Neural cell (in vitro differentiated cells): ENCODE data around the gene EPS15. TPM values are rescaled to one million over a fixed set of nuclear protein-coding genes. Genes with fewer than 3 reads are reported as not detected.

Source experiments
- H2AFZ ChIP-seq: fragments of 200-600, 300-800 bp; sonication (generic), shearing (Covaris generic); 2 replicates; pipeline ENCODE4 v1.6.0; 2014; ENCODE audit warnings: low read depth, mild to moderate bottlenecking, antibody characterized with exemption, low read length, moderate library complexity
- H3F3A ChIP-seq: fragments of 200-600 bp; shearing (Covaris generic); 2 replicates; pipeline ENCODE4 v1.6.1; 2016; ENCODE audit warnings: mild to moderate bottlenecking, moderate library complexity, mixed read lengths, antibody characterized with exemption, low read length; ENCODE audit not compliant: insufficient read depth, poor library complexity, severe bottlenecking
- H3K27ac ChIP-seq: fragments of 200-600, 300-800 bp; sonication (generic), shearing (Covaris generic); 2 replicates; pipeline ENCODE4 v1.5.1; 2014; ENCODE audit warnings: mild to moderate bottlenecking, low read length, moderate library complexity
- H3K27me3 ChIP-seq: fragments of 300-800, 200-600 bp; sonication (generic), shearing (Covaris generic); 2 replicates; pipeline ENCODE4 v1.6.0; 2014; ENCODE audit warnings: mild to moderate bottlenecking, low read depth, low read length, moderate library complexity; ENCODE audit not compliant: insufficient read depth
- H3K36me3 ChIP-seq: fragments of 300-800, 200-600 bp; sonication (generic), shearing (Covaris generic); 2 replicates; pipeline ENCODE4 v1.5.1; 2014; ENCODE audit warnings: mild to moderate bottlenecking, antibody characterized with exemption, low read length, moderate library complexity; ENCODE audit not compliant: insufficient read depth
- H3K4me2 ChIP-seq: fragments of 300-800, 200-600 bp; sonication (generic), shearing (Covaris generic); 2 replicates; pipeline ENCODE4 v1.6.0; 2014; ENCODE audit warnings: mild to moderate bottlenecking, low read length
- H3K4me3 ChIP-seq: fragments of 300-800, 200-600 bp; sonication (generic), shearing (Covaris generic); 2 replicates; pipeline ENCODE4 v1.5.1; 2014; ENCODE audit warnings: mild to moderate bottlenecking, low read length, moderate library complexity
- H3K79me2 ChIP-seq: fragments of 200-600 bp; shearing (Covaris generic); replicated peaks from 2 replicates; pipeline ENCODE4 v1.6.0; 2014; ENCODE audit warnings: mild to moderate bottlenecking, low read length, moderate library complexity; ENCODE audit not compliant: insufficient read depth
- H3K9ac ChIP-seq: fragments of 300-800, 200-600 bp; sonication (generic), shearing (Covaris generic); 2 replicates; pipeline ENCODE4 v1.6.1; 2016; ENCODE audit warnings: mild to moderate bottlenecking, low read length, mixed read lengths
- H3K9me2 ChIP-seq: fragments of 200-600 bp; shearing (Covaris generic); 2 replicates; pipeline ENCODE4 v1.6.1; 2016; ENCODE audit warnings: mild to moderate bottlenecking, low read length, mixed read lengths; ENCODE audit not compliant: insufficient read depth
- H3K9me3 ChIP-seq: fragments of 200-600, 300-800 bp; sonication (generic), shearing (Covaris generic); 2 replicates; pipeline ENCODE4 v1.6.1; 2016; ENCODE audit warnings: mild to moderate bottlenecking, mixed run types, low read length, moderate library complexity, mixed read lengths
- H4K20me1 ChIP-seq: fragments of 200-600 bp; shearing (Covaris generic); 2 replicates; pipeline ENCODE4 v1.6.1; 2016; ENCODE audit warnings: mild to moderate bottlenecking, mixed run types; ENCODE audit not compliant: insufficient read depth
- CTCF ChIP-seq: fragments of 450-650 bp; IDR thresholded peaks from 2 replicates; pipeline ENCODE4 v1.5.1; 2014; ENCODE audit warnings: antibody characterized with exemption, mild to moderate bottlenecking, moderate library complexity; ENCODE audit not compliant: poor library complexity, severe bottlenecking
- EP300 ChIP-seq: fragments of 450-650 bp; conservative IDR thresholded peaks from 2 replicates; pipeline ENCODE4 v1.6.1; 2014; ENCODE audit warnings: antibody characterized with exemption, mild to moderate bottlenecking, moderate library complexity; ENCODE audit not compliant: poor library complexity, severe bottlenecking
- EZH2 ChIP-seq: fragments of 200-600, 300-800 bp; shearing (Covaris generic), sonication (generic); IDR thresholded peaks from 2 replicates; pipeline ENCODE4 v1.6.1; 2014; ENCODE audit warnings: antibody characterized with exemption, low read length, borderline replicate concordance, mild to moderate bottlenecking; ENCODE audit not compliant: insufficient read depth, poor library complexity, severe bottlenecking
- MXI1 ChIP-seq: fragments of 450-650 bp; conservative IDR thresholded peaks from 2 replicates; pipeline ENCODE4 v1.6.1; 2014; ENCODE audit warnings: antibody characterized with exemption, mild to moderate bottlenecking; ENCODE audit not compliant: poor library complexity, severe bottlenecking
- POLR2AphosphoS5 ChIP-seq: IDR thresholded peaks from 2 replicates; pipeline ENCODE4 v1.6.1; 2012
- RAD21 ChIP-seq: fragments of 450-650 bp; conservative IDR thresholded peaks from 2 replicates; pipeline ENCODE4 v1.6.1; 2014; ENCODE audit warnings: antibody characterized with exemption, mild to moderate bottlenecking, moderate library complexity
- REST ChIP-seq: IDR thresholded peaks from 2 replicates; pipeline ENCODE4 v1.6.1; 2012; ENCODE audit warnings: borderline replicate concordance
- SMC3 ChIP-seq: fragments of 450-650 bp; conservative IDR thresholded peaks from 2 replicates; pipeline ENCODE4 v1.6.1; 2014; ENCODE audit warnings: antibody characterized with exemption, mild to moderate bottlenecking, moderate library complexity; ENCODE audit not compliant: poor library complexity
- TAF1 ChIP-seq: IDR thresholded peaks from 2 replicates; pipeline ENCODE4 v1.6.1; 2012; ENCODE audit warnings: low read depth
- polyA plus RNA-seq: library from polyadenylated mRNA; depleted of rRNA; stranded (reverse); fragments of >200 nt; gene quantifications from 2 replicates; pipeline ENCODE4 v1.2.3, GENCODE V29; 2014

The EPS15 gene
- polyA plus RNA-seq, 1 donor from 2014 or later = 101 TPM

- TF ChIP-seq CTCF (no peak), EP300 (no peak), MXI1 (no peak), POLR2AphosphoS5 (no peak), SMC3 (no peak), EZH2 (no peak), REST (no peak), RAD21 (no peak), TAF1 (no peak)
- Histone ChIP-seq H3K9me3 (no peaks in the 10 kb centered on the region), H3K4me2 (no peak overlapping the region), H3K27me3 (peaks cover 9% of the 10 kb centered on the region), H4K20me1 (no peaks in the 10 kb centered on the region), H3K4me3 (no peak overlapping the region), H3K36me3 (no peaks in the 10 kb centered on the region), H3K79me2 (no peaks in the 10 kb centered on the region), H3K9me2 (no peaks in the 10 kb centered on the region), H2AFZ (no peak overlapping the region), H3F3A (no peaks in the 10 kb centered on the region), H3K27ac (no peak overlapping the region), H3K9ac (no peak overlapping the region)
Measured at GRCh38 chr1:51336004-51336403, 183.1 kb downstream of the EPS15 start.

GRCh38 chr1:51331206-51332100 is 187.6 kb downstream of the EPS15 start:
- Histone ChIP-seq H3K27ac (no peak overlapping the region), H3K9me3 (no peaks in the 10 kb centered on the region), H3K9ac (no peak overlapping the region)

More at GRCh38 chr1:51331206-51332100, 187.6 kb downstream of the EPS15 start:
- Histone ChIP-seq H2AFZ (no peak overlapping the region), H3K27me3 (peaks cover 25% of the 10 kb centered on the region), H3F3A (no peaks in the 10 kb centered on the region), H3K36me3 (no peaks in the 10 kb centered on the region), H4K20me1 (no peaks in the 10 kb centered on the region), H3K9me2 (no peaks in the 10 kb centered on the region), H3K4me2 (no peak overlapping the region), H3K4me3 (peak overlapping the region; percentile 59), H3K79me2 (no peaks in the 10 kb centered on the region)
- no peak for TF ChIP-seq RAD21
- no peak for TF ChIP-seq TAF1
- no peak for TF ChIP-seq CTCF
- TF ChIP-seq SMC3 = no peak
- TF ChIP-seq REST = no peak
- TF ChIP-seq POLR2AphosphoS5 = no peak
- TF ChIP-seq MXI1 = no peak
- no peak for TF ChIP-seq EZH2
- no peak for TF ChIP-seq EP300
